Sigmoid colon (tissue), 4 donors: Measurements from ENCODE around the gene SDHC.

ENCODE experiments used
- CTCF ChIP-seq, 4 experiments: fragments of 450-650 bp in 3 of 4; fragments of 200-600 bp in 1 of 4; IDR thresholded peaks; one replicate each; pipeline ENCODE4 v1.5.1; 2016 to 2019; ENCODE audit warnings: antibody characterized with exemption in 4 of 4, mild to moderate bottlenecking in 3 of 4, moderate library complexity in 2 of 4
- POLR2AphosphoS5 ChIP-seq, 4 donors: sonication (generic); formaldehyde crosslinking; IDR thresholded peaks; one replicate each; pipeline ENCODE4 v1.6.1; 2017; ENCODE audit warnings: antibody characterized with exemption in 4 of 4

GRCh38 chr1:161285521-161285920, 28.7 kb upstream of the SDHC start:
- TF ChIP-seq POLR2AphosphoS5 (IDR thresholded peaks at IDR 0.05) (no peak), CTCF (IDR thresholded peaks at IDR 0.05) (no peak)
